ENCODE data around the gene FBXO11.
A peak's percentile ranks its signal among the peaks of the same experiment; 100 is the strongest.

FBXO11 gene

DNA sequence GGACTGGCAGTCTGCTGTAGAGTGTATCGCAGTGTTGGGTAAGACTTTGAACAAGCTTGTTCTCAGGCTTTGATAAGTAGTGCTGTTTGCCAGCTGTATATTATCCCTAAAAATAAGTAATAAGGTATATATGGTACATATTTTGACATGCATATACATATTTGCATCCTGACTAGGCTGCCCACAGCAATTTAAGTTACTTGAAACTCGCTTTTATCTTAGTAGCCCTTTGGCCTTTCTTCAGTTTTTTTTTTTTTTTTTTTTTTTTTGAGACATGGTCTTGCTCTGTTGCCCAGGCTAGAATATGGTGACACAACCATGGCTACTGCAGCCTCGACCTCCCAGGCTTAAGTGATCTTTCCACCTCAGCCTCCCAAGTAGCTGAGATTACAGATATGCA lies 105.2 kb downstream of the FBXO11 start:
- Histone ChIP-seq H3K9me3 (ENCODE audit: control insufficient read depth, low read depth, low read length) (no peaks in the 10 kb centered on the region), H3K9ac (ENCODE audit: low read length) (no peak overlapping the region), H3K4me3 (ENCODE audit: low read length) (no peak overlapping the region), H3K36me3 (ENCODE audit: control insufficient read depth, low read depth, low read length) (peaks cover 100% of the 10 kb centered on the region), H3K27me3 (ENCODE audit: control insufficient read depth, insufficient read depth, low read length) (no peaks in the 10 kb centered on the region), H3K27ac (ENCODE audit: low read length) (no peak overlapping the region), H3K4me1 (ENCODE audit: control insufficient read depth, low read depth, low read length) (no peaks in the 10 kb centered on the region)

- Histone ChIP-seq H3K9me3 (ENCODE audit: control insufficient read depth, low read depth, low read length) (no peaks in the 10 kb centered on the region), H3K27ac (ENCODE audit: low read length) (no peak overlapping the region), H3K9ac (ENCODE audit: low read length) (no peak overlapping the region), H3K27me3 (ENCODE audit: control insufficient read depth, insufficient read depth, low read length) (no peaks in the 10 kb centered on the region), H3K4me1 (ENCODE audit: control insufficient read depth, low read depth, low read length) (no peaks in the 10 kb centered on the region), H3K36me3 (ENCODE audit: control insufficient read depth, low read depth, low read length) (peaks cover 98% of the 10 kb centered on the region), H3K4me3 (ENCODE audit: low read length) (no peak overlapping the region)
Observed at GRCh38 chr2:47799031-47799609, 107.2 kb downstream of the FBXO11 start.

- Histone ChIP-seq H3K36me3 (ENCODE audit: control insufficient read depth, low read depth, low read length) (peaks cover 93% of the 10 kb centered on the region), H3K27me3 (ENCODE audit: control insufficient read depth, insufficient read depth, low read length) (no peaks in the 10 kb centered on the region), H3K4me3 (ENCODE audit: low read length) (no peak overlapping the region), H3K27ac (ENCODE audit: low read length) (no peak overlapping the region), H3K4me1 (ENCODE audit: control insufficient read depth, low read depth, low read length) (no peaks in the 10 kb centered on the region), H3K9me3 (ENCODE audit: control insufficient read depth, low read depth, low read length) (no peaks in the 10 kb centered on the region), H3K9ac (ENCODE audit: low read length) (no peak overlapping the region)
Observed at GRCh38 chr2:47798631-47799030, 107.7 kb downstream of the FBXO11 start.

GRCh38 chr2:47796090-47796697 lies 110.1 kb downstream of the FBXO11 start:
- Histone ChIP-seq H3K9ac (ENCODE audit: low read length) (no peak overlapping the region), H3K27me3 (ENCODE audit: control insufficient read depth, insufficient read depth, low read length) (no peaks in the 10 kb centered on the region), H3K9me3 (ENCODE audit: control insufficient read depth, low read depth, low read length) (no peaks in the 10 kb centered on the region), H3K36me3 (ENCODE audit: control insufficient read depth, low read depth, low read length) (peaks cover 75% of the 10 kb centered on the region), H3K4me3 (ENCODE audit: low read length) (no peak overlapping the region), H3K27ac (ENCODE audit: low read length) (no peak overlapping the region), H3K4me1 (ENCODE audit: control insufficient read depth, low read depth, low read length) (no peaks in the 10 kb centered on the region)

DNA sequence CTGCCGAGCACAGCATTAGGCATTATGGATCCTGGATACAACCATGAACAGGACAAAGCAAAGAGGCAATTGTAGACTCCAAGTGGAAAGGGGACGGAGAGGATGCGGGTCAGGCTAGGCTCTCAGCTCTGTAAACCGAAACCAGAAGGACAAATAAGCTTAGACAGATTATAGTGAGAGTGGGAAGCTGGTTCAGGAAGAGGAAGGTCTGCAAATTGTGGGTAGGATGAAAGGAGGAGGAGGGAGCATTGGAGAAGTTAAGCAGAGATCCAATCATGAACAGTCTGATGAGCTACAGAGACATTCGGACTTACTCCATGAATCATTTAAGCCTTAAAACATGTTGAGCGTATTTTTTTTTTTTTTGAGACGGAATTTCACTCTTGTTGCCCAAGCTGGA lies 120.3 kb downstream of the FBXO11 start:
- no peak overlapping the region for H3K4me3 ChIP-seq (ENCODE audit: low read length)
- H3K36me3 ChIP-seq (ENCODE audit: control insufficient read depth, low read depth, low read length) = peaks cover 9% of the 10 kb centered on the region
- H3K4me1 ChIP-seq (ENCODE audit: control insufficient read depth, low read depth, low read length) = peaks cover 3% of the 10 kb centered on the region
- H3K9me3 ChIP-seq (ENCODE audit: control insufficient read depth, low read depth, low read length) = no peaks in the 10 kb centered on the region
- no peak overlapping the region for H3K9ac ChIP-seq (ENCODE audit: low read length)
- H3K27ac ChIP-seq (ENCODE audit: low read length) = no peak overlapping the region
- no peaks in the 10 kb centered on the region for H3K27me3 ChIP-seq (ENCODE audit: control insufficient read depth, insufficient read depth, low read length)

GRCh38 chr2:47784352-47784851 lies 121.9 kb downstream of the FBXO11 start:
- Histone ChIP-seq H3K4me3 (ENCODE audit: low read length) (peak overlapping the region; percentile 93), H3K27ac (ENCODE audit: low read length) (no peak overlapping the region), H3K4me1 (ENCODE audit: control insufficient read depth, low read depth, low read length) (peaks cover 3% of the 10 kb centered on the region), H3K27me3 (ENCODE audit: control insufficient read depth, insufficient read depth, low read length) (no peaks in the 10 kb centered on the region), H3K36me3 (ENCODE audit: control insufficient read depth, low read depth, low read length) (peaks cover 2% of the 10 kb centered on the region), H3K9me3 (ENCODE audit: control insufficient read depth, low read depth, low read length) (no peaks in the 10 kb centered on the region), H3K9ac (ENCODE audit: low read length) (peak overlapping the region; percentile 67)

- Histone ChIP-seq H3K4me3 (ENCODE audit: low read length) (peak overlapping the region; percentile 93), H3K36me3 (ENCODE audit: control insufficient read depth, low read depth, low read length) (peaks cover 2% of the 10 kb centered on the region), H3K27me3 (ENCODE audit: control insufficient read depth, insufficient read depth, low read length) (no peaks in the 10 kb centered on the region), H3K4me1 (ENCODE audit: control insufficient read depth, low read depth, low read length) (peaks cover 3% of the 10 kb centered on the region), H3K9me3 (ENCODE audit: control insufficient read depth, low read depth, low read length) (no peaks in the 10 kb centered on the region), H3K9ac (ENCODE audit: low read length) (peak overlapping the region; percentile 95), H3K27ac (ENCODE audit: low read length) (peak overlapping the region; percentile 95)
Observed at GRCh38 chr2:47783486-47784351, 122.6 kb downstream of the FBXO11 start.

GRCh38 chr2:47782671-47783485 lies 123.4 kb downstream of the FBXO11 start, which contains the start of gene MSH6:
Gene MSH6 (plus strand): TSS chr2:47783145. CDS start chr2:47783234, 89 bp downstream.
- Histone ChIP-seq H3K4me3 (ENCODE audit: low read length) (peak within 1 kb of the TSS; percentile 93), H3K4me1 (ENCODE audit: control insufficient read depth, low read depth, low read length) (peaks cover 3% of the 10 kb centered on the region), H3K9me3 (ENCODE audit: control insufficient read depth, low read depth, low read length) (no peaks in the 10 kb centered on the region)

GRCh38 chr2:47782381-47782670 lies 124.0 kb downstream of the FBXO11 start:
- H3K4me3 ChIP-seq (ENCODE audit: low read length) = peak overlapping the region; percentile 93
- no peaks in the 10 kb centered on the region for H3K27me3 ChIP-seq (ENCODE audit: control insufficient read depth, insufficient read depth, low read length)
- peak overlapping the region; percentile 72 for H3K9ac ChIP-seq (ENCODE audit: low read length)
- no peaks in the 10 kb centered on the region for H3K36me3 ChIP-seq (ENCODE audit: control insufficient read depth, low read depth, low read length)
- H3K9me3 ChIP-seq (ENCODE audit: control insufficient read depth, low read depth, low read length) = no peaks in the 10 kb centered on the region
- H3K4me1 ChIP-seq (ENCODE audit: control insufficient read depth, low read depth, low read length) = peaks cover 3% of the 10 kb centered on the region
- H3K27ac ChIP-seq (ENCODE audit: low read length) = peak overlapping the region; percentile 68

More at GRCh38 chr2:47782671-47783485, 123.4 kb downstream of the FBXO11 start, which contains the start of gene MSH6:
- H3K36me3 ChIP-seq (ENCODE audit: control insufficient read depth, low read depth, low read length) = peaks cover 2% of the 10 kb centered on the region
- peak within 1 kb of the TSS; percentile 95 for H3K9ac ChIP-seq (ENCODE audit: low read length)
- peak within 1 kb of the TSS; percentile 95 for H3K27ac ChIP-seq (ENCODE audit: low read length)
- no peaks in the 10 kb centered on the region for H3K27me3 ChIP-seq (ENCODE audit: control insufficient read depth, insufficient read depth, low read length)

- H3K27me3 ChIP-seq (ENCODE audit: control insufficient read depth, insufficient read depth, low read length) = no peaks in the 10 kb centered on the region
- peaks cover 3% of the 10 kb centered on the region for H3K4me1 ChIP-seq (ENCODE audit: control insufficient read depth, low read depth, low read length)
- H3K27ac ChIP-seq (ENCODE audit: low read length) = no peak overlapping the region
- H3K9ac ChIP-seq (ENCODE audit: low read length) = no peak overlapping the region
- no peaks in the 10 kb centered on the region for H3K9me3 ChIP-seq (ENCODE audit: control insufficient read depth, low read depth, low read length)
- no peaks in the 10 kb centered on the region for H3K36me3 ChIP-seq (ENCODE audit: control insufficient read depth, low read depth, low read length)
- no peak overlapping the region for H3K4me3 ChIP-seq (ENCODE audit: low read length)
Observed at GRCh38 chr2:47779426-47779790, 126.9 kb downstream of the FBXO11 start.

All from iPS-18a (cell line).